ENCODE data around the gene LRRC75A. TPM values are rescaled to one million over a fixed set of nuclear protein-coding genes. Genes with fewer than 3 reads are reported as not detected.
"Not testable (repeated sequence)": the region's sequence is repeated elsewhere in the genome, so short reads cannot be mapped to it uniquely, and the experiment has no call there.

LRRC75A gene
- total RNA-seq, 1 experiment from 2014 or later: 2.8 TPM

DNA sequence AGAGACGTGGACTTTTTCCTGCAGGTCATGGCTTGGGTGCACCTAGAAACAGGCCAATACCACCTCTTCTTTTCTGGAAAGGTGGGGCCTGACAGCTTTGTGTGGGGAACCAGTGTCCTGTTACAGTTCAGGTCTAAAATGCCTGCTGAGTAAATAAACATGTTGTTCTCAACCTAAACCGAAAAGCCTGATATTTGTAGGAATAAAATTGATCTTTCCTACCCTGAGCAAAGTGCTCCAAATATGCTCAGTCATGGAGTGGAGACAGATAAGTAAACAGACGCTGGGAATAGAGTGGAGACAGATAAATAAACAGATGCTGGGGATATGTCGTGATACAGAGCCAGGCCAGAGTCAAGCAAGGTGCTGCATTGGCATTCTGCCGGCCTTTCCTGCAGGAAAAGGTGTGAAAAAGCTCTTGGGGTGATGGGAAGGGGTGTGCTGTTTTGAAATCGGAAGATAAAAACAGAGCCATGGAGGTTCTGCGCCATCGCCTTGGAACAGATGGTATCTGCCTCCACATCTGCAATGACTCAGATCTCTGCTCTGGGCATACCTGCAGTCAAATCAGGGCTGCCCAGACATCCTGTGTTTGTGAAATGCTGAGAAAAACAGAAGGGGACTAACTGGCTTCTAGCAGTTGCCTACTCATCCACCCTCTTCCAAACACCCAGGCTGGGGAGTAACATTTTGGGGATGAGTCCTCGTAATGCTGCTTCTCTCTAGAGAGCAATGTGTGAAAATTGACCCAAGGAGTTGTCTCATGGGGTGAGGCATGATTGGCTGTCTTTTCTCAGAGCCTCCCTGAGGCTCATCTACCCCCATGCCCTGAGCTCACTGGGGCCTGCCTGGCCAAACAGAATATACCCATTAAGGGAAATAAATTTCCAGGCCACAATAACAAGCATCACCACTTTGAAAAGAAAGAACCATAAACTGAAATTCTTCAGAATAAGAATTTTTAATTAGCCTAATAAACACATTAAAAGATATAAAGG, 93.4 kb downstream of the LRRC75A start:
- ChIA-PET POLR2A (ENCODE audit: low non-redundant PET) (no interaction called here), CTCF (no interaction called here)
- H3K27me3 ChIP-seq (replicated peaks; ENCODE audit: insufficient read depth, low read depth, low read length, poor library complexity): no peaks in the 10 kb centered on the region
- TF ChIP-seq CTCF (conservative IDR thresholded peaks at IDR 0.05; ENCODE audit: low read depth, low read length) (no peak), EZH2 (IDR thresholded peaks at IDR 0.05; ENCODE audit: borderline replicate concordance, low read depth, low read length, poor library complexity, severe bottlenecking) (no peak)
- H3K4me1 ChIP-seq (ENCODE audit: insufficient read depth, low read length, poor library complexity, severe bottlenecking): no peaks in the 10 kb centered on the region
- no peak overlapping the region for H3K4me3 ChIP-seq (ENCODE audit: low read depth, low read length, poor library complexity, severe bottlenecking)
- no peaks in the 10 kb centered on the region for H3K36me3 ChIP-seq (ENCODE audit: insufficient read depth, low read length, poor library complexity, severe bottlenecking)
- BruUV-seq (replicated peaks): no TSS peak
- intact Hi-C loops (cut with micrococcal nuclease; ENCODE audit: unreplicated experiment): no loop called here
- no peak for DNase-seq (ENCODE audit: low spot score)
- no peaks in the 10 kb centered on the region for H3K9me3 ChIP-seq (ENCODE audit: low read depth, low read length, poor library complexity, severe bottlenecking)
- no peak overlapping the region for H3K27ac ChIP-seq (ENCODE audit: low read depth, low read length, poor library complexity, severe bottlenecking)

GRCh38 chr17:16396693-16397092, 95.3 kb downstream of the LRRC75A start:
- H3K4me1 ChIP-seq (ENCODE audit: insufficient read depth, low read length, poor library complexity, severe bottlenecking); H3K27me3 ChIP-seq (replicated peaks; ENCODE audit: insufficient read depth, low read depth, low read length, poor library complexity); DNase-seq (ENCODE audit: low spot score); H3K9me3 ChIP-seq (ENCODE audit: low read depth, low read length, poor library complexity, severe bottlenecking); H3K36me3 ChIP-seq (ENCODE audit: insufficient read depth, low read length, poor library complexity, severe bottlenecking); POLR2A ChIA-PET (ENCODE audit: low non-redundant PET); H3K4me3 ChIP-seq (ENCODE audit: low read depth, low read length, poor library complexity, severe bottlenecking); CTCF ChIA-PET; intact Hi-C loops (cut with micrococcal nuclease; ENCODE audit: unreplicated experiment); BruUV-seq (replicated peaks); H3K27ac ChIP-seq (ENCODE audit: low read depth, low read length, poor library complexity, severe bottlenecking): not testable (repeated sequence)

DNA sequence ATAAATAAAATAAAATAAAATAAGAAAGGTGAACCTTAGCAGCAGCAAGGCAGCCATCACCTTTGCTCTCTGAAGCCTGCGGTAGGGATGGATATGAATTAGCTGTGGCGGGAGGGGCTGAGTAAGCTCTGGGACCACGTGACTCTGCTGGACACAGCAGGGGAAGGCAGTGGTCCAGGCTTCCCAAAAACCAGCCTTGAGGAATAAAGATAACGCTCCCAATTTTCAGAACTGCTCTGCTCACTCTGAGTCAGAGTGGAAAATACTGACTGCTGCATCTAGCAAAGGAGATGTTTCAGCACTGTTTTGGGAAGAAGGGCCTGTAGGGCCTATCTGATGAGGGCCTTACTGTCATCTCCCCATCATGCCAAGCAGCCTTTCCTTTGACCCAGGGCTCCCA, 96.1 kb downstream of the LRRC75A start:
- H3K27me3 ChIP-seq (replicated peaks; ENCODE audit: insufficient read depth, low read depth, low read length, poor library complexity); H3K27ac ChIP-seq (ENCODE audit: low read depth, low read length, poor library complexity, severe bottlenecking); intact Hi-C loops (cut with micrococcal nuclease; ENCODE audit: unreplicated experiment); POLR2A ChIA-PET (ENCODE audit: low non-redundant PET); CTCF ChIA-PET; H3K36me3 ChIP-seq (ENCODE audit: insufficient read depth, low read length, poor library complexity, severe bottlenecking); H3K9me3 ChIP-seq (ENCODE audit: low read depth, low read length, poor library complexity, severe bottlenecking); DNase-seq (ENCODE audit: low spot score); H3K4me3 ChIP-seq (ENCODE audit: low read depth, low read length, poor library complexity, severe bottlenecking); H3K4me1 ChIP-seq (ENCODE audit: insufficient read depth, low read length, poor library complexity, severe bottlenecking); BruUV-seq (replicated peaks): not testable (repeated sequence)

GRCh38 chr17:16392491-16392890, 99.5 kb downstream of the LRRC75A start:
- intact Hi-C loops (cut with micrococcal nuclease; ENCODE audit: unreplicated experiment); BruUV-seq (replicated peaks); H3K27ac ChIP-seq (ENCODE audit: low read depth, low read length, poor library complexity, severe bottlenecking); H3K27me3 ChIP-seq (replicated peaks; ENCODE audit: insufficient read depth, low read depth, low read length, poor library complexity); DNase-seq (ENCODE audit: low spot score); POLR2A ChIA-PET (ENCODE audit: low non-redundant PET); H3K4me1 ChIP-seq (ENCODE audit: insufficient read depth, low read length, poor library complexity, severe bottlenecking); H3K9me3 ChIP-seq (ENCODE audit: low read depth, low read length, poor library complexity, severe bottlenecking); H3K36me3 ChIP-seq (ENCODE audit: insufficient read depth, low read length, poor library complexity, severe bottlenecking); H3K4me3 ChIP-seq (ENCODE audit: low read depth, low read length, poor library complexity, severe bottlenecking): not testable (repeated sequence)
- CTCF ChIA-PET: interaction anchor here (0.6 kb wide), 1 partner anchor 28 kb away, joined by 4 read pairs; no protein-coding TSS in a partner anchor

Other genes with a start within 250 kb of the LRRC75A start
- gene CENPV, start 138.7 kb downstream of the LRRC75A start, total RNA-seq (2021): 147 and 166 TPM in 2 replicates
- gene UBB, start 111.1 kb downstream of the LRRC75A start, total RNA-seq (2021): 2,497 and 2,658 TPM in 2 replicates
- not detected in 2 replicates for gene TRPV2, start 76.6 kb downstream of the LRRC75A start, total RNA-seq (2021)
- gene ZNF287, start 77.0 kb upstream of the LRRC75A start, total RNA-seq (2021): 10.0 and 13.7 TPM in 2 replicates
- gene ZNF624, start 161.7 kb upstream of the LRRC75A start, total RNA-seq (2021): 9.1 and 9.2 TPM in 2 replicates
- 2.5 and 2.7 TPM in 2 replicates for gene CCDC144A, start 198.0 kb upstream of the LRRC75A start, total RNA-seq (2021)

Measured in A673 (cell line).